NCI-H748 (cell line): ENCODE measurements around the gene DENND6B.

ENCODE experiments used
- DNase-seq: peaks from one replicate; lab custom pipeline; 2025; ENCODE audit not compliant: unreplicated experiment; lab: John Stamatoyannopoulos, UW

DENND6B gene

GRCh38 chr22:50304528-50305392 lies 22.1 kb downstream of the DENND6B start:
- DNase-seq: no peak

GRCh38 chr22:50303848-50304527 lies 22.8 kb downstream of the DENND6B start:
- DNase-seq: no peak

GRCh38 chr22:50303515-50303847 lies 23.3 kb downstream of the DENND6B start:
- DNase-seq: no peak

- no peak for DNase-seq
Measured at GRCh38 chr22:50302564-50302963, 24.2 kb downstream of the DENND6B start.

GRCh38 chr22:50302041-50302541 lies 24.7 kb downstream of the DENND6B start:
- DNase-seq: no peak

GRCh38 chr22:50301581-50301991 lies 25.2 kb downstream of the DENND6B start:
- DNase-seq: no peak

GRCh38 chr22:50300620-50301257 lies 26.1 kb downstream of the DENND6B start:
- no peak for DNase-seq

- peak; percentile 52 for DNase-seq
Measured at GRCh38 chr22:50299785-50300619, 26.8 kb downstream of the DENND6B start.

- DNase-seq: peak; percentile 48
Measured at GRCh38 chr22:50298937-50299784, 27.7 kb downstream of the DENND6B start.

- DNase-seq: no peak
Measured at GRCh38 chr22:50298266-50298637, 28.6 kb downstream of the DENND6B start.

- DNase-seq: no peak
Measured at GRCh38 chr22:50297510-50298265, 29.1 kb downstream of the DENND6B start.

- DNase-seq: no peak
Measured at GRCh38 chr22:50296658-50297490, 29.9 kb downstream of the DENND6B start.

GRCh38 chr22:50294319-50294656 lies 32.5 kb downstream of the DENND6B start:
- DNase-seq: no peak

- DNase-seq: no peak
Measured at GRCh38 chr22:50293441-50294318, 33.1 kb downstream of the DENND6B start.

- no peak for DNase-seq
Measured at GRCh38 chr22:50292643-50293440, 34.0 kb downstream of the DENND6B start.

- no peak for DNase-seq
Measured at GRCh38 chr22:50289942-50290630, 36.7 kb downstream of the DENND6B start.
